HCT116 (cell line): Measurements from ENCODE around the gene IL1R2.

ENCODE experiments used
- EZH2 ChIP-seq: fragments of 200-600 bp; sonication (generic); IDR thresholded peaks from 2 replicates; pipeline ENCODE4 v1.6.1; 2017; ENCODE audit warnings: antibody characterized with exemption, mixed run types
- EZH2phosphoT487 ChIP-seq: fragments of 200-600 bp; IDR thresholded peaks from 2 replicates; pipeline ENCODE4 v1.6.1; 2018; ENCODE audit warnings: antibody characterized with exemption, borderline replicate concordance
- JUND ChIP-seq: IDR thresholded peaks from 2 replicates; pipeline ENCODE4 v1.6.1; 2012
- POLR2A ChIP-seq: IDR thresholded peaks from 2 replicates; pipeline ENCODE4 v1.7.0; 2011; ENCODE audit warnings: borderline replicate concordance; ENCODE audit not compliant: insufficient read depth, insufficient read length; ENCODE audit errors: extremely low read depth
- POLR2AphosphoS5 ChIP-seq: IDR thresholded peaks from 2 replicates; pipeline ENCODE4 v1.6.1; 2011; ENCODE audit warnings: mild to moderate bottlenecking, low read depth, low read length, moderate library complexity
- ZNF274 ChIP-seq: fragments of 200-500 bp; sonication (Bioruptor generic); IDR thresholded peaks from 2 replicates; pipeline ENCODE4 v1.6.1; 2014; ENCODE audit warnings: mild to moderate bottlenecking, low read depth, low read length, inconsistent platforms
- TF ChIP-seq, protein P1 (sequence below), 3 experiments: fragments of 200-600 bp in 1 of 3; sonication (generic) in 1 of 3; IDR thresholded peaks in 2 of 3; conservative IDR thresholded peaks in 1 of 3; 2 replicates each; pipeline ENCODE4 v1.5.1; 2012 to 2017; ENCODE audit warnings: low read depth in 2 of 3, low read length in 2 of 3, antibody characterized with exemption in 1 of 3, borderline replicate concordance in 1 of 3, control low read depth in 1 of 3, mild to moderate bottlenecking in 1 of 3, mixed read lengths in 1 of 3, mixed run types in 1 of 3, moderate library complexity in 1 of 3; ENCODE audit not compliant: insufficient read depth in 1 of 3

DNA sequence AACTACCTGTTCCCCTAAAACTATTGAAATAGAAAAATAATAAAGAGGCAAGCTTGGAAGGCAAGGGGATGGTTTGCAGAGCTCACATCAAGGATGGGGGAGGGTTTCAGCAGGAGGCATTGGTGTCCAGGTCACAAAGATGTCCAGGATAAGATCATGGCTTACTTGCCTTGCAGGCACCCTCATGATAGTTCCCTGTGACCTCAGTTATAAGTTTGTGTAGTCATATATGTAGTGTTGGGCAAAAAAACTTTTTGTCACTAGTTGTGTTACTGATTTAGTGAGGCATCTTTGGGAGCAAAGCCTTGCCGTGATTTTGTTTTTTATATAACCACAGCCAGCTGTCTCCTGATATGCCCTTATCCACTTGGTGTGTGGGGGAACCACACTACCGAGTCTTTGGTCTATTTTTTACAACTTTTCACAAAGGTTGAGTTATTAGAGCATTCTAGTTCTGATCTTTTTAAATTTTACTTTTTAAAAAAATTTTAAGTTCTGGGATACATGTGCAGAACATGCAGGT, 53.3 kb downstream of the IL1R2 start:
- TF ChIP-seq POLR2A = no peak
- TF ChIP-seq, protein P1, sequence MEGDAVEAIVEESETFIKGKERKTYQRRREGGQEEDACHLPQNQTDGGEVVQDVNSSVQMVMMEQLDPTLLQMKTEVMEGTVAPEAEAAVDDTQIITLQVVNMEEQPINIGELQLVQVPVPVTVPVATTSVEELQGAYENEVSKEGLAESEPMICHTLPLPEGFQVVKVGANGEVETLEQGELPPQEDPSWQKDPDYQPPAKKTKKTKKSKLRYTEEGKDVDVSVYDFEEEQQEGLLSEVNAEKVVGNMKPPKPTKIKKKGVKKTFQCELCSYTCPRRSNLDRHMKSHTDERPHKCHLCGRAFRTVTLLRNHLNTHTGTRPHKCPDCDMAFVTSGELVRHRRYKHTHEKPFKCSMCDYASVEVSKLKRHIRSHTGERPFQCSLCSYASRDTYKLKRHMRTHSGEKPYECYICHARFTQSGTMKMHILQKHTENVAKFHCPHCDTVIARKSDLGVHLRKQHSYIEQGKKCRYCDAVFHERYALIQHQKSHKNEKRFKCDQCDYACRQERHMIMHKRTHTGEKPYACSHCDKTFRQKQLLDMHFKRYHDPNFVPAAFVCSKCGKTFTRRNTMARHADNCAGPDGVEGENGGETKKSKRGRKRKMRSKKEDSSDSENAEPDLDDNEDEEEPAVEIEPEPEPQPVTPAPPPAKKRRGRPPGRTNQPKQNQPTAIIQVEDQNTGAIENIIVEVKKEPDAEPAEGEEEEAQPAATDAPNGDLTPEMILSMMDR (IDR thresholded peaks at IDR 0.05 in 2 of 3, conservative IDR thresholded peaks at IDR 0.05 in 1 of 3; ENCODE audit: borderline replicate concordance in 1 of 3, insufficient read depth in 1 of 3, low read depth in 2 of 3, low read length in 2 of 3) = no peak
- no peak for TF ChIP-seq POLR2AphosphoS5
- no peak for TF ChIP-seq EZH2
- TF ChIP-seq JUND = no peak
- no peak for TF ChIP-seq EZH2phosphoT487
- no peak for TF ChIP-seq ZNF274
